Mononuclear cell (primary cell): Measurements from ENCODE around the gene TCEAL8. TPM values are rescaled to one million over a fixed set of nuclear protein-coding genes. Genes with fewer than 3 reads are reported as not detected.
"Not testable (repeated sequence)": the region's sequence is repeated elsewhere in the genome, so short reads cannot be mapped to it uniquely, and the experiment has no call there.

Source experiments
- H3K27me3 ChIP-seq: 2 replicates; pipeline ENCODE4 v1.6.0; 2011; ENCODE audit warnings: low read length, control low read depth; ENCODE audit not compliant: insufficient read depth
- H3K4me1 ChIP-seq: 2 replicates; pipeline ENCODE4 v1.5.1; 2011; ENCODE audit warnings: mild to moderate bottlenecking, low read length, control low read depth; ENCODE audit not compliant: insufficient read depth
- H3K4me3 ChIP-seq: 2 replicates; pipeline ENCODE4 v1.5.1; 2011; ENCODE audit warnings: mild to moderate bottlenecking, low read length, moderate library complexity
- H3K9me3 ChIP-seq: 2 replicates; pipeline ENCODE4 v1.5.1; 2011; ENCODE audit warnings: low read depth, mild to moderate bottlenecking, control low read depth, low read length
- total RNA-seq: library from RNA; depleted of rRNA; stranded (reverse); fragments of >200 nt; gene quantifications from one replicate; pipeline ENCODE4 v1.2.3, GENCODE V29; 2012

TCEAL8 gene
- total RNA-seq, 1 donor, result 29.5 TPM

DNA sequence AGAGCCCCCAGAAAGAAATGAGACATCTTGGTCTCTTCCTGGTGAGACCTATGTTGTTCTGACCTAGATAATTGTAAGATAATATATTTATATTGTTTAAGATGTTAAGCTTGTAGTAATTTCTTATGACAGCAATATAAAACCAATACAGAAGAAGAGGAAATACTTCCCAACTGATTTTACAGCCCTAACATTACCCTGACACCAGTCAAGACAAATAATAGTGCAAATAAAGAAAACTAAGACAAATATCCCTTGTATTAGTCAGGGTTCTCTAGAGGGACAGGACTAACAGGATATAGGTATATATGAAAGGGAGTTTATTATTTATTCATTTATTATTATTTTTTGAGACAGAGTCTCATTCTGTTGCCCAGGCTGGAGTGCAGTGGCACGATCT, 18.7 kb downstream of the TCEAL8 start:
- H3K4me1 ChIP-seq, result no peaks in the 10 kb centered on the region
- H3K9me3 ChIP-seq, result no peaks in the 10 kb centered on the region
- no peak overlapping the region for H3K4me3 ChIP-seq
- no peaks in the 10 kb centered on the region for H3K27me3 ChIP-seq

GRCh38 chrX:103235608-103236007, 19.3 kb downstream of the TCEAL8 start:
- not testable (repeated sequence) for H3K4me1 ChIP-seq, H3K9me3 ChIP-seq, H3K4me3 ChIP-seq, H3K27me3 ChIP-seq

DNA sequence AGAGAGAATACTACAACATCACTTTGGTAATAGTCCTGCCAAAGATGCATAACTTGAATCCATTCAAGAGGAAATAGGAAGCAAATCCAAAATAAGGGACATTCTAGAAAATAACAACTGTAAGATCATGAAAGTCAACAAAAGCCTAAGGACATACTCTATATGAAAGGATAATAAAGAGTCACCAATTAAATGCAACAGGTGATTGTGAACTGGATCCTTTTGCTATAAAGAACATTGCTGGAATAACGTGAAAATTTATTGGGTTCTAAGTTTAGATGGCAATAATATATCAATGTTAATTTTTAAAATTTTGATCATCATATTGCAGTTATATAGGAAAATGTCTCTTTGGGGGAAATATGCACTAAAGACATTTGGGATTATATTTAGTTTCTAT, 20.1 kb downstream of the TCEAL8 start:
- Histone ChIP-seq H3K4me3 (no peak overlapping the region), H3K27me3 (no peaks in the 10 kb centered on the region), H3K9me3 (no peaks in the 10 kb centered on the region), H3K4me1 (no peaks in the 10 kb centered on the region)

DNA sequence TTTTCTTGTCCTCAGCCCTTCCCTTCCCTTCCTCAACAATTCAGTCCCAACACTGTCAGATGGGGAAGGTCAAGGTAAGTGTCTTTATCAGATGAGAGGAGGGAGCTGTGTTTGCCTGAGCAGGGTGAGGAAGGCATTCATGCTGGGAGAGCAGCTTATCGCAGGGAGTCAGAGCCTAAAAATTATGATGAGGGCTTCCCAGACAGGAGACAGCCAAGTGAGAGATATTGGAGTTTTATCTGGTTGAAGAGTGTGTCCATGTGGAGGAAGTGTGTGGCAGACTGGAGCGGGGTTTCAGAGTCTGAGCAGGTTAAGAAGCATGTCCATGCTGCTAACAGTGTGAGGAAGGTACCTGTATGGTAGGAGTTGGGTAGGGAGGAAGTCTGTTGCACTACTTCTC, 21.7 kb downstream of the TCEAL8 start:
- Histone ChIP-seq H3K4me1 (no peaks in the 10 kb centered on the region), H3K27me3 (no peaks in the 10 kb centered on the region), H3K9me3 (no peaks in the 10 kb centered on the region), H3K4me3 (no peak overlapping the region)

DNA sequence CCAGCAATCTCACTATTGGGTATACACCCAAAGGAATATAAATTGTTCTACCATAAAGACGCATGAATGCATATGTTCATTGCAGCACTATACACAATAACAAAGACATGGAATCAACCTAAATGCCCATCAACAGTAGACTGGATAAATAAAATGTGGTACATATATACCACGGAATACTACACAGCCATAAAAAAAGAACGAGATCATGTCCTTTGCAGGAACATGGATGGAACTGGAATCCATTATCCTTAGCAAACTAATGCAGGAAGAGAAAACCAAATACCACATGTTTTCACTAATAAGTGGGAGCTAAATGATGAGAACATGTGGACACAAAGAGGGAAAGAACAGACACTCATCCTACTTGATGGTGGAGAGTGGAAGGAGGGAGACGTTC, 29.0 kb downstream of the TCEAL8 start:
- not testable (repeated sequence) for H3K4me3 ChIP-seq, H3K27me3 ChIP-seq, H3K4me1 ChIP-seq, H3K9me3 ChIP-seq

DNA sequence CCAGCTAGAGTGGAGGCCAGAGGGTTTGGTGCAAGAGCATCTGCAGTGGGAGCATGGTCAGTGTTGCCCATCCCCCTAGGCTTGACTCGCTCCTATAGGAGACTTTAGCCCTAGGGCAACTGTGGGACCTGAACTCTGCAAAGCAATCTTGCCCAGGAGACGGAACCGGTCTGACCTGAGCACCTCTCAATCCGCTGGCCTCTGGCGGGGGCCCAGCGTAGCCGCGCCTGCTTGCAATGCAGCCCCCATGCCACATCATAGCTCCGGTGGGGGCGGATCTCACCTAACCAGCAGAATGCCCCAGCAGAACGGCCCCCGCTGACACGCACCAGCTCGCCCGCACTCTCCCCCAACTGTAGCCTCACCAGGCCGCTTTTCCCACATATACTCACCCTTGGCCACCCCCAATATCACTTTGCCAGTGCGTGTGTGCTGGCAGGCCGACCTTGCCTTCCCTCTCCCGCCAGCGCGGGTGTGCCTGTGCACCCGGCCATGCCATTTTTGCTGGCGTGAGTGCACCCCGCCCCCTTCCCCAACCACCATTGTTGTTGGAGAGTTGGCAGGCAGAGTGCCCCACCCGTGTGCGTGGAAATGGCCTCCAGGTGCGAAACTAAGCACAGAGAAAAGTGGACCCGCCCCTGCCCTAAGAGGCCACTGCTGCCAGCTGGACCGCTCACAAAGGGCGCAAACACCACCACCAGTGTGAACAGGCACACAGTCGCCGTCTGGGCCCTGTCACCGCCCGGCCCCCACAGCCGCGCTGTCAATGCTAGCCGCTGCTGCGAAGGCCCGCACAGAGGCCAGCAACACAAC, 34.2 kb downstream of the TCEAL8 start:
- no peaks in the 10 kb centered on the region for H3K27me3 ChIP-seq
- H3K4me1 ChIP-seq, result no peaks in the 10 kb centered on the region
- no peaks in the 10 kb centered on the region for H3K9me3 ChIP-seq
- H3K4me3 ChIP-seq, result no peak overlapping the region

GRCh38 chrX:103215425-103215991, 39.4 kb downstream of the TCEAL8 start:
- H3K9me3 ChIP-seq, result no peaks in the 10 kb centered on the region
- H3K27me3 ChIP-seq, result no peaks in the 10 kb centered on the region
- H3K4me1 ChIP-seq, result peaks cover 5% of the 10 kb centered on the region
- H3K4me3 ChIP-seq, result peak overlapping the region; percentile 62

- Histone ChIP-seq H3K9me3 (no peaks in the 10 kb centered on the region), H3K4me1 (peaks cover 5% of the 10 kb centered on the region), H3K27me3 (no peaks in the 10 kb centered on the region), H3K4me3 (peak within 1 kb of the TSS; percentile 62)
These were observed 40.0 kb downstream of the TCEAL8 start, which contains the start of gene BEX4 for GRCh38 chrX:103214870-103215424. BEX4 (plus strand) TSS chrX:103215108; CDS start chrX:103216154, 1,046 bp downstream.

GRCh38 chrX:103212749-103213457, 42.1 kb downstream of the TCEAL8 start:
- Histone ChIP-seq H3K27me3 (no peaks in the 10 kb centered on the region), H3K4me3 (no peak overlapping the region), H3K9me3 (no peaks in the 10 kb centered on the region), H3K4me1 (peaks cover 5% of the 10 kb centered on the region)

- Histone ChIP-seq H3K27me3 (no peaks in the 10 kb centered on the region), H3K4me3 (no peak overlapping the region)
These were observed 43.8 kb downstream of the TCEAL8 start for GRCh38 chrX:103211012-103211715.

DNA sequence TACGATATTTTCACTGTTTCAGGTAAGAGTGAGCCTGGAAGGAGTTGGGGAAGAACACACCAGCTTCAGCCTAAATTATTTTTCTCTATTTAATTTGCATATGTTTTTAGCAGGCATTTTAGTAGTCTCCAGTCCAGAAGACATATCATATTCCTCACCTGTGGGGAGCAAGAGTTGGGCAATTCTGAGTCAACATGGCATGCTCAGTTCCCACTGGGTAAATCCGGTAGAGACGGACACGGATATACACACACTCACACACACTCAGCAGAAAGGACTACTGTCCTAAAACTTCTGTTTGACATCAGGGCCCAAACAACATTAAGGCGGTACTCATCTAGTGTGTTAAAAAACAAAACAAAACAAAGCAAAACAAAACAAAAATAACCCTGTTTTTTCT, 44.9 kb downstream of the TCEAL8 start:
- no peak overlapping the region for H3K4me3 ChIP-seq
- no peaks in the 10 kb centered on the region for H3K9me3 ChIP-seq
- H3K4me1 ChIP-seq, result peaks cover 5% of the 10 kb centered on the region
- no peaks in the 10 kb centered on the region for H3K27me3 ChIP-seq

More at GRCh38 chrX:103211012-103211715, 43.8 kb downstream of the TCEAL8 start:
- Histone ChIP-seq H3K9me3 (no peaks in the 10 kb centered on the region), H3K4me1 (peaks cover 5% of the 10 kb centered on the region)

Other genes starting within 250 kb of the TCEAL8 start
- gene BEX1, start 191.0 kb downstream of the TCEAL8 start, total RNA-seq, result 0.52 TPM
- 0.73 TPM for gene NXF3, start 162.0 kb downstream of the TCEAL8 start, total RNA-seq
- 38.4 TPM for gene BEX4, start 40.0 kb downstream of the TCEAL8 start, total RNA-seq
- 0.10 TPM for gene TCEAL5, start 21.6 kb upstream of the TCEAL8 start, total RNA-seq
- gene BEX2, start 55.8 kb upstream of the TCEAL8 start, total RNA-seq, result 32.5 TPM
- 0.21 TPM for gene TCEAL7, start 75.1 kb upstream of the TCEAL8 start, total RNA-seq
- gene TCEAL9, start 101.4 kb upstream of the TCEAL8 start, total RNA-seq, result 2.5 TPM
- gene BEX3, start 121.4 kb upstream of the TCEAL8 start, total RNA-seq, result 38.6 TPM